Measurements from ENCODE around the gene FAIM2.

FAIM2 gene

DNA sequence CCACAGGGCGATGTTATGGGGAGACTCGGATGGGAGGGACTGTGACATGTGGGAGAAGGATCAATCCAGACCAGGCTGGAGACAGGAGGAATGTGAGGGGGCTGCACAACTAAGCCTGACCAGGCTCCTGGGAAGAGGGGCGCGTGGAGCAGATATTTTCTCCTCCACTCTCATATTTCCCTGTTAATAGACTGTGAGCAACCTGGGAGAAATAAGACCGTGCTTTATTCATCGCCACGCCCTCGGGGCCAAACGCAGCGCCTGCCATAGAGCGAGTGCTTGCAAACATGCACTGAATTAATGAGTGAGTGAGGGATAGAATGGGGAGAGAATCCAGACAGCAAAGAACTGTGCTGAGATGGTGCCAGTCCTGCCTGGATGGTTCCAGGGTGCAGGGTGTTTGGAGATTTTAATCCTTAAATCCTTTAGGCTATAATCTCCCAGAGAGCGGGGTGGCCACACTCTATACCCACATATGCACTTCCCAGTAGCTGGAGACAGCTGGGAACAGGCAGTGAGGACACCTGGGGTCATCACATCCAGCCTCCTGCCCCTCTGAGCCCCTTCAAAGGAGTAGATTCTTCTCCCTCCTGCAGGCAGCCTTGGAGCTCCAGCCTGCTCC, 13.6 kb upstream of the FAIM2 start:
- no peak for DNase-seq

DNA sequence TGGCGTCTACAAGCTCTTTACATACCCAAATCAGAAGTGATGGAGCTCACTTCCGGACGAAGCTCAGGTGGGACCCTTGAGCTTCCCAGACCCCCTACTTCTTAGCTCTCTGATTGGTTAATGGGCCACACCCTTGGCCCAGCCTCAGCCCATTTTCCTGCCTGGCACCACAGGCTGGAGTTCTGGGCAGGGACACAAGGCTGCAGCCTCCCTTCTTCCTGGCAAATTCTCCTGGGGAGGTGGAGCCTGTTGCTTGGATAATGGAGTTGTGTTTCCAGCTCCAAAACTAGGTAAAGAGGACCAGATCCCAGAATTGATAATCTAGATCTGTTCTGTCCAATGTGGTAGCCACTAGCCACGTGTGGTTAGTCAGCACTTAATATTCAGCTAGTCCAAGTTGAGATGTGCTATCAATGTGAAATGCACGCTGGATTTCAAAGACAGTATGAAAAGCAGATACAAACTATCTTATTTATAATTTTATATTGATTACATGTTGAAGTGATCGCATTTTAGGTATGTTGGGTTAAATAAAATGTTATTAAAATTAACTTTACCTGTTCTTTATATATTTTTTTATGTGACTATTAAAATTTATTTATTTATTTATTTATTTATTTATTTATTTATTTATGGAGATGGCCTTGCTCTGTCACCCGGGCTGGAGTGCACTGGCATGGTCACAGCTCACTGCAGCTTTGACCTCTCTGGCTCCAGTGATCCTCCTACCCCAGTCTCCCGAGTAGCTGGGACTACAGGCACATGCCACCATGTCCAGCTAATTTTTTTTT, 12.6 kb upstream of the FAIM2 start:
- no peak for DNase-seq

DNA sequence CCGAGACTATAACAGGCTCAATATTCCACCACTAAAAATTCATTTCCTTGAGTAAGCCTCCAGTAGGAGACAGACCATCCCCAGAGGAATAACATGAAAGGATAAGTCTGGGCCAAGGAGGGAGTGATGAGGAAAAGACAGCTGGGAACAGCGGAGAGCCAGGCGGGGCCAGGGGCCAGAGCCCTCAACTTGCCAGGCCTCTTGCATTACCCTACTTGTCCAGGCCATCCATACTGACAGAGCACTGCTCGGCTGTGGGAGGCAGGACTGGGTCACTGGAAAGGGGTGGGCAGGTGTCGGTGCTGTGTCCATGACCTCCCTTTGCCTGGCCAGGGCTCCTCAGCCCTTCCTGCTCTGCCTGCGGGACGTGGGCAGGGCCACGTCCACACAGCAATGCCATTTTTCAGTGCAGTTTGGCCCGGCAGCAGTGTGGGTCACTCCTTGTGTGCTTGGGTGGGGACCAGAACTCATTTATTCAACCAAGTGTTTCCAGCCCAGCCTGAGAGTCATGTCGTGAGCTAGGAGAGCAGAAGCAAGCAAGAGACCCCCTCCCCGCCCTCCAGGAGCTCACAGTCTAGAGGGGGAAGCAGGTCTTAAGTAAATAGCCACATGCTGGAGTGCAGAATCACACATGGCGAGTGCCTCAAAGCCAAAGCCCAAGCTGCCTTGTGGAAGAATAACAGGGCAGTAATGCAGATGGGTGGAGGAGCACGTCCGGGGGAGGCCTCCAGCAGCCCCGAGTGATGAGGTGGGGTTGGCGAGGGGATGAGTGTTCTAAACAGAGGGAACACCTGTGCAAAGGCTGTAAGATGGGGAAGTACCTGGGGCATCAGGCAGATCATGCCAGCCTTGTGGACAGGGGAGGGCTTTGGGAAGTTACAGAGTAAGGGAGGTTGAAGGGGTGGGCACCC, 8.9 kb upstream of the FAIM2 start:
- peak; percentile 1 for DNase-seq

GRCh38 chr12:49911213-49911605, 7.5 kb upstream of the FAIM2 start:
- DNase-seq: no peak

DNA sequence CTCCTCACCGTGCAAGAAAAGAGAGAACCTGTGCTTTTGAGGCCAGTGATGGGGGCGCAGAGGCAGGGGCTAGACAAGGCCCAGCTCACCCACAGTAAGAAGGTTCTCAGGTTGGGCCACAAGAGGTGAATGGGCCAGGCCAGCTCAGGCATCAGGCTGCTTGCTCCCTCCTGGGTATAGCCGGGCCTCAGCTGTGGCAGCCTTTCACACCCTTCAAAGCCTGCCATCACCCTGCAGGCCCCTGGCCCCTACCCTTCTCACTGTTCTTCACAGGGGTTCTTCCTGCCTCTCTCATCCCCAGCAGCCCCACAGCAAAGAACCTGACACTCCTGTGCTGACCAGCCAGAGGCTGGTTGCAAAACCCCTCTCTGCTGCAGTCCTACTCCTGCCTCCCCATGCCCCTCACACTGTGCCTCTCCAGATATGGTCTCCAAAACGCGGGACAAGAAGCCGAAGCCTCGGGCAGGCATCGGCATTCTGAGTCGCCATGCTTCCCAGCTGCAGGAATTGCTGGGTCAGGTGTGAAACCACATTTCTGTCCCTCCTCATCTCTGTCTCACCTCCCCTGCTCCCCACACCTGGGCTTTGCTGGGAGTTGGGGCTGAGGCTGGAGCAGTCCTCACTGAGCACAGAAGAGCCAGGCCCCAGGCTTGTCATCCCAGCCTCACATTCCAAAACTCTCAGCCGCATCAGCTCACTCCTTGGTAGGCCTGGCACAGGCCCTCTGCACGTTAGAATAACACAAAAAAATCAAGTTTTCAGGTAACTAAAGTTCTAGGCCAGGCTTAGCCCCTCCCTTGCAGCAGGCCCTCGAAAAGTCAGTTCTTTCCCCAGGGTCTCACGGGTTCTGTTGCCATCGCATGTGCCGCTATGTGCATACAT, 6.9 kb upstream of the FAIM2 start:
- DNase-seq: no peak

DNA sequence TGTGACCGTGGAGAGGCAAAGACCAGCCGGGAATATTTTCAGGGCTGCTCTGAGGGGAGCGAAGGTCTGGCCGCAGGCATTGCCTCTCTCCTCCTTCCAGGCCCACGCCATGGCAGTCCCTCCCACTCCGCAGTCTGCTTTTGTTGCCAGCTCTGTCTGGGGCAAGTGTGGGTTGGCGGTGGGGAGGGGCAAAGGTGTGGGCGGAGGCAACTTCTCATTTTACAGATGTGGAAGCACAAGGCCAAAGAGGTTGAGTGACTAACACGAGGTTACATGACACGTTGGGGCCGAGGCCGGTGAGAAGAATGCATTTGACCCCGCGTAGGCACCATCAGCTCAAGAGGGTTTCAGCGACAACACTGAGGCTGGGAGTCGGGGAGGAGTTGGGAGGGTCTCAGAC, 6.1 kb upstream of the FAIM2 start:
- no peak for DNase-seq

DNA sequence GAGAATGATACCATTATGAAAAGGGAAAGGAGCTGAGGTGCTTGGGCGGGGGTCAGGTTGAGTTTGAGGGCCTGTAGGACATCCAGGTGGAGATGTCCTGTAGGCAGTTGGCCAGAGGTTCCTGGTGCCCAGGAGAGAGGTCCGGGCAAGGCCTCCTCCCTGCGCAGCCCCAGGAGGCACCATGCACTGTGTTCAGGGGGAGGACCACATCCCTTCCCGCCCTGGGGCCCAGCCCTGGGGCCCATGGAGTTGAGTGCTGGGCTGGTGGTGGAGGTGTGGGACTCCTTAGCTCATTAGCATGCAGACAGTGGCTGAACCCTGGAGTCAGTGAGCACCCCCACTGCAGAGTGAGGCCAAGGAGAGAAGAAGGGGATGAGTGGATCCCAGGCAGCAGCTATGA, 5.7 kb upstream of the FAIM2 start:
- DNase-seq: no peak

- no peak for DNase-seq
Measured at GRCh38 chr12:49907352-49907751, 3.7 kb upstream of the FAIM2 start.

DNA sequence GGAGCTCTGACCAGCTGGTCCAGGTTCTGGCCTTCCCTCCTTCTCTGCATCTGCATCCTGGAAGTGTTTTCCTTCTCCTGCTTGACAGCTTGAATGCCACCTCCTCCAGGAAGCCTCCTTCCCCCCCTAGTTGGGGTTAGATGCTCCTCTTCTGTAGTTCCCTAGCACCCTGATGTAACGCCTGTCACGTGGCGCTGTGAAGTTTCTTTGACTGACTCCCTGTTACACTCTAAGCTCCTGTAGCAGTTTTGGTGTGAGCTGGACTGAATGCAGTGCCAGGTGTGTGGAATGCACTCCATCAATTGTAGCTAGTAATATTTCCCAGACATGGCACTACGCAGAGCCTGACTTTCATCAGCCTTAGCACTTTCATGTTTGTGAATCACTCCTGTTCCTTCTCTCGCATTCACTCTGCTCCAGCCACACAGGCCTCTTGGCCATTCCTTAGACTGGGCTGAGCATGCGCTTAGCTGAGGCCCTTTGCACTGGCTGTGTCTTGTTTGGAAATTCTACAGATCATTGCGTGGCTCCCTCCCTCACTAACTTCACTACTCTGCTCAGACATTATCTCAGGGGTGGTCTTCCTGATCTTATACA, 2.1 kb upstream of the FAIM2 start:
- DNase-seq: no peak

- no peak for DNase-seq
Measured at GRCh38 chr12:49904601-49905000, 901 bp upstream of the FAIM2 start.

DNA sequence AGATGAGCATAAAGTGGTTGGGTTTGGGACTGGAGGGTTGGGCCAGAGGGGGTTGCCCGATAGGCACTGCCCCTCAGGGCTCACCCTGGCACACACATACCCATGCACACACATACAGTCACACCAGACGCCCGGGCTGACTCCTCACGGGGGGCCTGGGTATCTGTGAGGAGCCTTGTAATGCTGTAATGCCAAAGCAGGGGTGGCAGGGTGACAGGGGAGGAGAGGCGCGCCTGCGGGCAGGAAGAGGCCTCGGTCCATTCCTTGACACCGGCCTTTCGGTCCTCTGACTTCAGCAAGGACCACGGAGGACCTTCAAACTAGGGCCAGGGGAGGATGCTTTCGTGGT, 375 bp downstream of the FAIM2 start:
- no peak for DNase-seq

DNA sequence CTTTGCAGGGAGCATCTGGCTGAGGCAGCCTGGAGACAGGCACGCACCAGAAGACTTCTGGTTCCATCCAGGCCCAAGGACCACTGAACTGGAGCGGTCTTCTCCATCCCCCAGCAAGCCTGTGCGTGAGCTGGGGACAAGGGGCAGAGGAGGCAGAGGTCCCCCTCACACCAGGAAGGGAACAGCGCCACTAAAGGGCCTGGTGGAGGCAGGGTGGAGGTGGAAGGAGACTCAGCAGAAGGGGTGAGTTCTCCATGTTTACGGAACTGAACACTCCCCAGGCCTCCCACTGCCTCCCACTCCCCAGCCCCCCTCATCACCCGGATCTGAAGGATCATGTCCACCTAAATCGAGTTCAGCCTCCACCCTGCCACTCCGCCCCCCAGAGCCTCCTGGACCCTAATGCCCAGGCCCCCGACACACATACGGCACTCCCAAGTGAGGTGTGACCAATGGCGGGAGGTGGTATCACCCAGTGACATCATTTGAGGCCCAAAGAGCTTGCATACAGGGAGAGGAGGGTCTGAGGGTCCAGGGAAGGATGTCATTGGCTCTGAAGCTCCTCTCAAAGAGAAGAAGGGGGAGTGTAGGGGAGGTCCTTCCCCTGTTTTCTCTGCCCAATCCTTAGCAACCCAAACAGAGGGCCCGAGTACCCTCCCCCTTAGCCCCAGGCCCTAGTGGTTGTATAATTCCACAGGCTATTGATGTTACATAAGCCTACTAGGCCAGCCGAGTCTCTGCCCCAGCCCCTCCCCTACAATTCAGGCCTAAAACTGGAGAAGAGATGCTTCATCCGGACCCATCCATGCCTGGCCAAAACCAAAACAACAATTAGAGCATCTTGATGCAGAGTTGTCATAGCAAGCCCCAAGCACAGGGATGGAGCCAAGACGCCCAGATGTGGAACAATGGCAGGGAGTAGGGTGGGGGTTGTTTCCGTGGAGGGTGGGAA, 1.0 kb downstream of the FAIM2 start:
- DNase-seq: no peak

DNA sequence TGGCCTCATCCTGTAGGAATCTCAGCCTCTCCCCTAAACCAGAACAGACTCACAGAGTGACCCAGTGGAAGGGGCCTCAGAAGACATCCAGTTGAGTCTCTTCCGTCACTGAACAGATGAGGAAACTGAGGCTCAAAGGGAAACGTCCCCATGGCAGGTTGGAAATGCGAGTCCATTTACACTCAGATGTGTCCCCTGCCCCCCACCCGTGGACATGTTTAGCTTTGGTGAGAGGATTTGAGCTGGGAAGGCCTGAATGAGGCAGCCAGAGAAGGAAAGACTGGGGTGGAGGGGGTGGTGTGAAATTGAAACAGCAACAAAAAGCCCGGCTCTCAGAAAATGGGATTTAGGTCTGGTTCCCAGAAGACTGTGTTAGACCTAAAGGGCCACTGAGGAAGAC, 1.7 kb downstream of the FAIM2 start:
- DNase-seq: no peak

- no peak for DNase-seq
Measured at GRCh38 chr12:49901026-49901425, 2.7 kb downstream of the FAIM2 start.

DNA sequence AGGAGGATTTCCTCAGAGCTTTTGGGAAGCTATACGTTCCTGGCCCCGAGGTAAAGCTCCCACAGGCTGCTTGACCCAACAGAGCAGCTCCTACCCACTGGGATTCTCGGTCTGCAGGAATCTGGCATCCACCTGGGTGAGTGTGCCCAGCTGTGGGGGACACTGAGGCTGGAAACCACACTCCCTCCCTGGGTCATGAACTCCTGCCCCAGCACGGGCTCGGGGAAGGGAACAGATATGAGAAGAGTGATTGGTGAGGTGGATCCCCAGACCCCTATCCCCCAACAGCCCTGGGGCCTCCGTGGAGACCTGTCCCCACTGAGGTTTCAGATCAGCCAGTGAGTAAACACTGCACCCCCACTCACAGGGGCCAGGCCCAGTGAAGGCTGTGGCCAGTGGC, 3.3 kb downstream of the FAIM2 start:
- no peak for DNase-seq

- DNase-seq: no peak
Measured at GRCh38 chr12:49899921-49900320, 3.8 kb downstream of the FAIM2 start.

- no peak for DNase-seq
Measured at GRCh38 chr12:49899286-49899843, 4.3 kb downstream of the FAIM2 start.

DNA sequence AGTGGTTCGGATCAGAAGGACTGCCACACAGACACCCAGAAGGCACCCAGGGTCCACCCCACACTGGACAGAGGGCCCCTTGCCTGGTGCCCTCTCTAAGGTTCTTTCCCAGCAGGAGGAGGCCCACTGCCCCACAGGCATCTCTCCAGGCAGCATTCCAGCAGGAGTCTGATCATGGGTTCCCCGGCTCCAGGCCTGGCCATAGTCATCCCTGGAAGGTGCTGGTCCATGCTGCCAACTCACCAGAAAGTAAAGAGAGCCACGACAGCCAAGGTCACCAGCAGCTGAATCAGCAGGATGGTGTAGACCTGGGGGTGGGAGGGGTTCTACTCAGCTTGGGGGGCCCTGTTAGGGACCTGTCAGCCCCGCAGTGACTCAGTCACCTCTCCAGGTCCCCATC, 6.4 kb downstream of the FAIM2 start:
- no peak for DNase-seq

GRCh38 chr12:49895773-49896172, 7.9 kb downstream of the FAIM2 start:
- no peak for DNase-seq

DNA sequence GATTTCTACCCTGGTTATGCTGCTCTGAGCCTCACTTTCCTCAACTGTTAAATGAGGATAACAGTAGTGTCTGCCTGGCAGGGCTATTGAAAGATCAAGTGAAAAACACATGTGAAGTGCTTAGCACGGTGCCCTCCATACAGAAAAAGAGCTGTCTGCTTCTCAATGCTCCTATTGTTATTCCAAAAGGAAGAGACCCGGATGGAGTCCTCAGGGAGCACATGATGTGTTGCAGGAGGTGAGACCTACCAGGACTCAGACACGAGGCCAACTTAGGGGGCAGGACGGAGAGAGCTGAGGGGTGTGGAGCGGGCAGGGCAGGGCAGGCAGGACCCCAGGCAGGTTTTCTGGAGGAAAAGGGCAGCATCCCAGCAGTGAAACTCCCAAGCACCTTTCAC, 8.9 kb downstream of the FAIM2 start:
- no peak for DNase-seq
